ENCODE results near the gene MAST4.
A peak's percentile ranks its signal among the peaks of the same experiment; 100 is the strongest.
"Not testable (repeated sequence)": the region's sequence is repeated elsewhere in the genome, so short reads cannot be mapped to it uniquely, and the experiment has no call there.

MAST4 gene

GRCh38 chr5:66742896-66743247 lies 146.7 kb downstream of the MAST4 start:
- no peak for DNase-seq (ENCODE audit: low read depth in 2 of 2)

DNA sequence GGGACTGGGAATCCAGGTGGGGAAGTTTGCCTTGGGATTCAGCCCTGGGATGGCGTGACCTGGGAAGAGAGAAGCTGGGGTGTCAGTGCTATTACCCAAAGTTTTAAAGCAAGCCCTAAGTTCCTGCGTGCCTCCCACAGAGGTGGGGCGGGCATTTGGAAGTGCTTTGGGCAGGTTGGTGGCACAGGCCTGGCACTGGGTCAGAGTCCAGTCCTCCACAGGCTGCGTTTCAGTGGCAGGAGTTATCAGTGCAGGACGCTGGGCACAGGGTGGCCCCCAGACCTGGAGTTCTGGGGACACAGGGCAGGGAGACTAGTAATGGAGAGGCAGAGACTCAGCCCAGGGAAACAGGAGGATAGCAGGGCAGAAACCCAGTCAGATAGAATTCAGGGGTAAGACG lies 147.2 kb downstream of the MAST4 start:
- DNase-seq (ENCODE audit: low read depth in 2 of 2) = no peak

- no peak for DNase-seq (ENCODE audit: low read depth in 2 of 2)
These were observed 147.8 kb downstream of the MAST4 start for GRCh38 chr5:66744040-66744439.

GRCh38 chr5:66745297-66745696 lies 149.1 kb downstream of the MAST4 start:
- no peak for DNase-seq (ENCODE audit: low read depth in 2 of 2)

DNA sequence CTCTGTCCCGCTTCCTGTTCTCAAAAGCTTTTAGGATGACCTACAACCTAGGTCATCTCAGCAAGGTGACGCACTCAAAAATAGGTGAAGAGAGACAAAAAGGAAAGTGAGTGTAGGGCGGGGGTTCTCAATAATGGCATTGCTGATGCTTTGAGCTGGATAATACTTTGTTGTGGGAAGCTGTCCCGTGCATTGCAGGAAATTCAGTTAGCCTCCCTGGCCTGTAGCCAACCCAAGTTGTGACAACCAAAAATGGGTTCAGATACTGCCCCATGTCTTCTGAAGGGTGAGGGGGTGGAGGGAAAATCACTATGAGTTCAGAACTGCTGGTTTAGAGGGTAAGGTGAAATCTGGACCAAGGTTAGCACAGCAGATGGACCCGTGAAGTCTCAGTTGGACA lies 151.4 kb downstream of the MAST4 start:
- DNase-seq (ENCODE audit: low read depth in 2 of 2) = no peak

DNA sequence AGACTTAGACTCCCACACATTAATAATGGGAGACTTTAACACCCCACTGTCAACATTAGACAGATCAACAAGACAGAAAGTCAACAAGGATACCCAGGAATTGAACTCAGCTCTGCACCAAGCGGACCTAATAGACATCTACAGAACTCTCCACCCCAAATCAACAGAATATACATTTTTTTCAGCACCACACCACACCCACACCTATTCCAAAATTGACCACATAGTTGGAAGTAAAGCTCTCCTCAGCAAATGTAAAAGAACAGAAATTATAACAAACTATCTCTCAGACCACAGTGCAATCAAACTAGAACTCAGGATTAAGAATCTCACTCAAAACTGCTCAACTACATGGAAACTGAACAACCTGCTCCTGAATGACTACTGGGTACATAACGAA lies 156.5 kb downstream of the MAST4 start:
- DNase-seq (ENCODE audit: low read depth in 2 of 2) = not testable (repeated sequence)

GRCh38 chr5:66757219-66757833 lies 161.1 kb downstream of the MAST4 start:
- peak; percentile 15 to 26 for DNase-seq (ENCODE audit: low read depth in 2 of 2)

DNA sequence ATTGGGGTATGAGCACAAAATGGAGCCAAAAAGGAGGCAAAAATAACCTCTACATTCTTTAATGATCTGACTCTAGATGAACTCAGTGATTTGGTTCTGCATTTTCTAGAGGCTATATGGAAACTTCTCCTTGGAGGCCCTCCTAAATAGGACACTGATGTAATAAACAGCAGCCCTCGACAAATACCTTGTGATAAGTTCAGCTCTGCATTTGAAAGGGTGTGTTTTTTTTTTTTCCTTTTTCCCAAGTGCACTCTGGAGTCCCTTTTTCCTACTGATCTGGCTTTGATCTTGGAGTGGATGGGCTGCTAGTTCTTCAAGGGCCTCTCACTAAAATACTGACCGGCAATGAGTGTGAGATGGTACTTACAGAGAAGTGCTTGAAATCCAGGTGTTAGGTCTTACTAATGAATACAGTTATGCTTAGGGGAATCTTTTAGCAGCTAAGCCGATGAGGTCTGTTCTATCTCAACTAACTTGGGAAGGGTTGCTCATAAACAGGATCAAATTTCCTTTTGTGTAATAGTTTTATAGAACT lies 161.7 kb downstream of the MAST4 start:
- DNase-seq (ENCODE audit: low read depth in 2 of 2) = no peak

DNA sequence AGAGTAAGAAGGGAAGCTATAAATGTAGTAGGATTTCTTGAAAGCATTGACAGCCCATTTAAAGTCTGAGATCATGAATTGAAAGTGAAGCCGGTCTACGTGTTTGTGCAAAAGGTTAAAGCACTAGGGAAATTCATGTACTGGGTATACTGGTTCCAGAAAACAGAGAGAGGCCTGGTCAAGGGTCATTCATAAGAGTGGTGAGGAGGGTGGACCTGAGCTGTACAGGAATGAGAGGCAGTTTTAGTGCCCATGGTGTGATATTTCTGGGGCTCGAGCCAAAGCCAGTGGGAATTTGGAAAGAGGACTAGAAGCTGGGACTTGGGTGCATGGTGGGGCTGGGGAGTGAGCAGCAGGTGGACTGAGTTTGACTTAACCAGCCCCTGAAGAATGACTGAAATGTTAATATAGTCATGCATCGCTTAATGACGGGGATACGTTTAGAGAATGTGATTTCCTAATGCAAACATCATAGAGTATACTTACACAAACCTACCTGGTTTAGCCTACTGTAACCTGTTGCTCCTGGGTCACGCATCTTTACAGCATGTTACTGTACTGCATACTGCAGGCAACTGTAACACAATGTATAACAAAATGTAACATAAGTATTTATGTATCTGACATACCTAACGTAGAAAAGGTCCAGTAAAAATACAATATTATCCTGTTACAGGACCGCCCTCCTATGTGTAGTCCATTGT lies 173.0 kb downstream of the MAST4 start:
- DNase-seq (ENCODE audit: low read depth in 2 of 2) = no peak

DNA sequence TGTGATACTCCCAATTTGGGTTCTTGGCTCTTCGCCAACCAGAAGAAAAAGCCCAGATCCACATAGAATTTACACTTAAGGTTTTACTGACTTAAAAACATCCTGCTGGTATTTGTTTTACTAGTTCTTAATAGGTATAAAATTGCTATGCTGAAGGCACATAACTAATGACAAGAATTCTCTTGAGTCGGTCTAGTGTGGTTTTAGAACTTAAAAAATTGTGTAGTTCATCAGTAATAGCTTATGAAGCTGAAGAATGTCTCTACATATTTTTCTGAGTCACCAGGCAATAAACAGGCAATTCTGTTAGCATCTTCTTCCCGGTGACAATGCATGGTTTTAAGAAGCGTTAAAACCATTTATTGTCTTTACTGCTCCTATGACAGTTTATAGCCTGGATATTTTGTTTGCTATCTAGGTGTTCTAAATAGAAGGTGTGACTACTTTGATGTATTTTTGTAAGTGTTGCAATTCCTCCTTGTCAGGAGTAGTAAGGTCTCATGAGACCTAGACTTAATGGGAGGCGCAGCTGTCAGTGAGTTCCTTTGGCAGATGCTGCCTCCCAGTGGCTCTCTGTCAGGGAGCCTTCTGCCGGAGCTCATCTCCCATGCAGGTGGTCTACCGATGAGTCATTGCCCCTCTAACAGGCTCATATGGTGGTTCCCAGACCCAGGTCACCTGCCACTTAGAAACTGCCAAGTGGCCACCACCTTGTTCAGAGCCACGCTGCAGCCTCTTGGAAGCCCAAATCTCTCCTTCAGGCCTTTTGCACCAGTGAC lies 173.8 kb downstream of the MAST4 start:
- DNase-seq (ENCODE audit: low read depth in 2 of 2) = no peak

DNA sequence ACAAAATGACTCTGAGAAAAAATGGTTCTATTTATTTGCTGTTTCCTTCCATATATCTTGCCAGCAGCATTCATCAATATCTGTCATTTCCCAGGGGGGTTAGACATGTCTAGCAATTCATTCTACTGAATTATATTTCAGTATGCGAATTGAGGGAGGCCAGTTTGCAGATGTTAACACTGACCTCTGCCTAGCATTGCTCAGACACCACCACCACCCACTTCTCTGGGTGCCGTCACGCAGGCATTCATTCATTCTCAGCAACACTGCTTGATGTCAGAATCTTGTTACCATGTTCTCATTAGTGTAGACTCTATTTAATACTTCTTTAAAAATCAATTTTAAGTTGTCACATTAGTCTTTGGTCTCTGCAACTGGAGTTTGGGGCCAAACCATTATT lies 181.7 kb downstream of the MAST4 start:
- DNase-seq (ENCODE audit: low read depth in 2 of 2) = no peak

DNA sequence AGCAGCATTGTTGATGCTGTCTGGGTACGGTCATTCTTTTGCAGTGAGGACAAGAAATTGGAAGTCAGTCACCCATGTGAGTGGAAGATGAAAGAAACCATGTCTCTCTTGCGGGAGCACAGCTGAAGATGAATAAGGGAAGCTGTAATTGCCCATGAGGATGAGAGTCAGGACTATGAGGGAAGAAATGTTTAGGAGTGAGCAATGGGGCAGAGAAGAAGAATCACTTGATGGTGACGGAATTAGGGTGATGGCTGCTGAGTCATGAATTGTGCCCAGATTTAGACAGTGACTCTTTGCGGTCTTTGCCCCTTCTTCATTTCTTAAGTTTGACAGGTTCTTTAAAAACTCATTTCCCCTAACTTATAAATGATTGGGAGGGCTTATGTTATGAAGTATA lies 183.3 kb downstream of the MAST4 start:
- DNase-seq (ENCODE audit: low read depth in 2 of 2) = no peak

GRCh38 chr5:66788556-66788955 lies 192.4 kb downstream of the MAST4 start:
- DNase-seq (ENCODE audit: low read depth in 2 of 2) = no peak

DNA sequence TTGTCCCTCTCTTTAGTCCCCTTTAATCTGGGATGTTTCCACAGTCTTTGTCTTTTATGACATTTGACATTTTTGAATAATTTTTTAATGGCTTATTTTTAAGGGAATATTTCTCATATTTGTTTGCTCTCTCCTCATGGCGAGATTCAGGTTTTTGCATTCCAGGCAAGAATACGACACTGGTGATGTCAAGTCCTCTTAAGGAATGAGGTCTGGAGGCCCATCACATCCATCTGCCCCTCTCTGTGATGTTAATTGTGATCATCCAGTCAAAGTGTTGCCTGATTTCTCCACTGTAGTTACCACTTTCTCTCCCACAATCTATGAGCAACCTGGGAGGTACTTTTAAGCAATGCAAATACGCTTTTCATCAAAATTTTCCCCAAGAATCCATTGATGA lies 193.2 kb downstream of the MAST4 start:
- DNase-seq (ENCODE audit: low read depth in 2 of 2) = no peak

- DNase-seq (ENCODE audit: low read depth in 2 of 2) = no peak
These were observed 196.9 kb downstream of the MAST4 start for GRCh38 chr5:66793049-66793448.

DNA sequence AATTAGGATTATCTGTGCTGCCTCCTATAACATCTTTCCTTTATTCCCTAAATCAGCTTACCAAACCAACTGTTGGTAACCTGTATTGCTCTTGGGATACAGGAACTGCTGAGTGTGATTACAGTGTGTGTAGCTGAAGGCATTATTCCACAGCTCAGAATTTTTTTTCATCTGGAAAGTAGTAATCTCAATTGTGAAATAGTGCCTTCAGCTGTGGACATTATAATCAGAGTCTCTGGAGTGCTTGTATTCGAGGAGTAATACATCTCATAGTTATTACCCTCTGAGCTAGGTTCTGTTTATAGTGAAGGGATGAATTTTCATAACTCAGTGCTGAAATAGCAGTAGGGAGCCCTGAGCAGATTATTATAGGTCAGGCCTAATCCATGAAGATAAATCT lies 199.5 kb downstream of the MAST4 start:
- no peak for DNase-seq (ENCODE audit: low read depth in 2 of 2)

DNA sequence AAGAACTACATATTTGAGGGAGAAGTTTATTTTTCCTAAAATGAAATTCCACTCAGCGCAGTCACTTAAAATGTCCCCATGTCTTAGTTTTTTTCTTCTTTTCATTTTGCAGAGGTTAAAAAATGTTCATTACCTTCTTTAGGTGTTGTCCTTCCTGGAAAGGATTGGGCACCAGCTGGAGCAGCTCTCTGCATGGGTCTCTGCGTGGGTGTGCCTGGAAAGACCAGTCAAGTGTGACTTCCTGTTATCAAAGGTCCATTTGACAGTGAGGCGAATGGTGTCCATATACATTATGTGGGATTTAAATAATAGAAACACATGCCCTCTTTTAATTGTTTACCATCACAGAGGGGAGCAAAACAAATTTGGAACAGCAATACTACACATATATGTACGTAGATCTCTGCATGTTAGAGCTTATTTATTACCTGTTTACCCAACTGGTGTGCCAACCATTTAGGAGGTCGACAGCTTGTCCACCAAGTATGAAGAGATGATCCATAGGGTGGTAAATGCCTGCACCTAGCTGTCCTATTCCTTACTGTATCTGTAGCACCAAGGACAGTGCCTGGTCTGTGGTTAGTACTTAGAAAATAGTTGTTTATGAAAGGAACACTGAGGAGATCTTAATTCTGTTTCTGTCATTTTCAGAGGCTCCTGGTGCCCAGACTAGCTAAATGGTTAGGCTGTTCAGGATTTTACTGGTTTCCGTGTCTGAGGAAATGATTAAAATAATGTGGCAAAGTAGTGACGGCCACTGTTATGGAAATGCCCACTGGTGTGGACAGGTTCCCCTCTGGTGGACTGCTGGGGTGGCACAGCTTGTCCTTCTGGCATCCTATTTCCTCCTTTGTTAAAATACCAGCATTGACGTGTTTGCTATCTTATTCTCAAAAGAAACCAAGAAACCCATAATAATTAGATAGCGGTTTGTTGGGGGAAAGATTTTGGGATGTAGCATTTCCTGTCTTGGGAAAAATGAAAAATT lies 200.4 kb downstream of the MAST4 start:
- DNase-seq (ENCODE audit: low read depth in 2 of 2) = no peak

DNA sequence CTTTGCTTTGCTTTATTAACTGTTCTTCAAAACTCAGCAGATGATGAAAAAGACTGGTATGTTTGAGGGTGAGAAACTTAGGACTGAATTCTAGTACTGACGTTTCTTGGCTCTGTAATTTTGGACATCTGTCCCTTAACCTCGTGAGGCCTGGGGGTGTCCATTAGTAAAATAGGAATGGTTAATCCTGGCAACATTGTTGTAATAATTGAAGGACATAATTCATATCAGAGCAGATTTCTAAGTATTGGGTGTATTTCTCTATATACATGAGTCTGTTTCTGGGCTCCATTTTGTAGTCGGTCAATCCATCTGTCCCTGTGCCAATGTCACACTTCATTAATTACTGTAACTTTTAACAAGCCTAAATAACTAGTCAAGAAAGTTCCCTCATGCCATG lies 206.7 kb downstream of the MAST4 start:
- no peak for DNase-seq (ENCODE audit: low read depth in 2 of 2)

- DNase-seq (ENCODE audit: low read depth in 2 of 2) = no peak
These were observed 209.6 kb downstream of the MAST4 start for GRCh38 chr5:66805514-66806430.

DNA sequence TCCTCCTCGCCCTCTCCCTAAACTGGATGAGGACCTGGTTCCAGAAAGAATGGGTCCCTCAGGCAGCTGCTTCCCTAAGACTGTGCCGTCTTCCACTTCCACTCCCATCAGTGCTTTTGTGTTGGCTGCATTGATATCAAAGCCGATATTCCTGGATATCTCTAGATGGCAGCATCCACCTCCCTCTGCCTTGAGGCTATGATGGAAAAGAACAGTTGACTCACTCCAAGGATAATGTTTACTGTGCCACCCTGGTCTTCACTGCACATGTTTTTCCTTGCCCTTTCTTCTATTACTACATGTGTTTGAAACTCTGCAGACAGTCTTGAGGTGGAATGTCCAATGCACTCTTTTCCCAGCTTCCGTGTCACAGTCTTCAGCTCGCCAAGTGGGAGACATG lies 211.6 kb downstream of the MAST4 start:
- DNase-seq (ENCODE audit: low read depth in 2 of 2) = peak in 1 of 2 experiments; percentile 18

GRCh38 chr5:66808663-66809062 lies 212.5 kb downstream of the MAST4 start:
- DNase-seq (ENCODE audit: low read depth in 2 of 2) = no peak

All from fibroblast of skin of left quadriceps (primary cell).